Lung (tissue), 12 donors: ENCODE measurements around the gene RRP1B. TPM values are rescaled to one million over a fixed set of nuclear protein-coding genes. Genes with fewer than 3 reads are reported as not detected.

Experiments
- ATAC-seq: fragments of 200-7000 bp; cut with Tn5 transposase; one replicate; pipeline ENCODE4 v1.9.1; 2020; ENCODE audit warnings: moderate number of reproducible peaks; ENCODE audit not compliant: insufficient read depth, low FRiP score
- DNase-seq, 3 donors: peaks; one replicate each; pipeline ENCODE4 v3.0.0-alpha.2; 2013 to 2017
- H3K27ac ChIP-seq, 2 donors: one replicate each; pipeline ENCODE4 v1.5.1; 2013; ENCODE audit warnings: mild to moderate bottlenecking in 2 of 2, moderate library complexity in 2 of 2, control low read depth in 1 of 2, inconsistent platforms in 1 of 2, low read depth in 1 of 2, low read length in 1 of 2
- H3K27me3 ChIP-seq, 3 donors: one replicate each; pipeline ENCODE4 v1.5.1; 2013; ENCODE audit warnings: low read length in 2 of 3; ENCODE audit not compliant: control insufficient read depth in 3 of 3, insufficient read depth in 3 of 3
- H3K36me3 ChIP-seq, 4 donors: one replicate each; pipeline ENCODE4 v1.5.1; 2013; ENCODE audit warnings: low read length in 4 of 4, mild to moderate bottlenecking in 1 of 4, moderate library complexity in 1 of 4; ENCODE audit not compliant: control insufficient read depth in 4 of 4, insufficient read depth in 4 of 4
- H3K4me1 ChIP-seq, 5 donors: one replicate each; pipeline ENCODE4 v1.5.1; 2013; ENCODE audit warnings: low read length in 5 of 5, mild to moderate bottlenecking in 2 of 5, moderate library complexity in 1 of 5; ENCODE audit not compliant: control insufficient read depth in 5 of 5, insufficient read depth in 5 of 5
- H3K4me3 ChIP-seq: one replicate; pipeline ENCODE4 v1.5.1; 2013; ENCODE audit warnings: mild to moderate bottlenecking, control low read depth, moderate library complexity
- H3K9ac ChIP-seq, 2 donors: one replicate each; pipeline ENCODE4 v1.5.1; 2013; ENCODE audit warnings: low read length in 2 of 2, control low read depth in 1 of 2; ENCODE audit not compliant: insufficient read depth in 1 of 2
- H3K9me3 ChIP-seq, 4 donors: one replicate each; pipeline ENCODE4 v1.5.1; 2013; ENCODE audit warnings: low read length in 3 of 4, mild to moderate bottlenecking in 1 of 4, moderate library complexity in 1 of 4; ENCODE audit not compliant: control insufficient read depth in 4 of 4, insufficient read depth in 3 of 4
- CTCF ChIP-seq: IDR thresholded peaks from 2 replicates; pipeline ENCODE4 v1.5.1; 2012; ENCODE audit warnings: mild to moderate bottlenecking; ENCODE audit errors: control extremely low read depth, extremely low read depth
- WGBS, 2 donors: extraction: QIAGEN DNeasy Blood & Tissue Kit; methylation state at CpG; one replicate each; pipeline ENCODE4 v1.1.7; 2013; 5-methylcytosine and 5-hydroxymethylcytosine counted together
- polyA plus RNA-seq, 2 donors: library from polyadenylated mRNA; stranded (reverse); fragments of 200-250 nt; gene quantifications; one replicate each; pipeline ENCODE4 v1.2.1, GENCODE V29; 2013
- total RNA-seq, 2 donors: library from RNA; depleted of rRNA in 1 of 2; stranded (reverse); fragments of >200 nt in 1 of 2; gene quantifications; one replicate each; pipeline ENCODE4 v1.2.1, GENCODE V29; 2014 to 2021
- donor health status: control.
- donor health status: control.
- donor health status: Bipolar disorder and iron deficiency.
- donor health status: healthy.
- donor health status: DM: yes; HTN: yes; CAD: no.

Gene RRP1B
- total and polyA plus RNA-seq, 4 donors: 6.4 to 18.1 (median 12.7) TPM

DNA sequence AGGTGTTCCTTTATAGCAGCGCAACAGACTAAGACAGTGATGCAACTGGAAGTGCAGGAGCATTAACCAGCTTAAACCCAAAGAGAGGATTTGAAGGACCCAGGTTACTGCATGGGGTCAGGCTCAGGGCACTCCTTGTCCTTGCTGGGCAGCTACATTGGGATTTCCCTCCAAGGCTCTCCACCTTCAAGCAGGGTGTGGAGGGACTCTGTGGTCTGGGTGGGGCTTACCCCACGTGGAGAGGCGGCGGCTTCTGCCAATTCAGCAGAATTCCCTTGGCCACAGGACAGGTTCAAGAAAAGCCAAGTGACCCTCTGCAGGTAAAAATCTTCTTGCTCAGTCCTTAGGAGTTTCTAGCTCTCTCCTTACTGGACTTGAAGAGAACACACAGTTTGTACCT, 6.5 kb downstream of the RRP1B start:
- no peak for TF ChIP-seq CTCF
- Histone ChIP-seq H3K9me3 (peaks cover 0 to 3% (median 0%) of the 10 kb centered on the region in 4 donors), H3K4me3 (no peak overlapping the region), H3K36me3 (peaks cover 5 to 20% (median 12%) of the 10 kb centered on the region in 4 donors), H3K4me1 (peaks cover 0 to 5% (median 3%) of the 10 kb centered on the region in 5 donors), H3K27ac (no peak overlapping the region), H3K27me3 (no peaks in the 10 kb centered on the region), H3K9ac (no peak overlapping the region)
- no peak for ATAC-seq
- 75 to 93% methylated on average over 4 of the region's 4 CpGs for WGBS, 2 donors
- DNase-seq: no peak

- 90 to 92% methylated on average over 7 of the region's 7 CpGs for WGBS, 2 donors
- Histone ChIP-seq H3K4me1 (peaks cover 0 to 2% (median 0%) of the 10 kb centered on the region in 5 donors), H3K9ac (no peak overlapping the region), H3K27ac (no peak overlapping the region), H3K9me3 (peaks cover 0 to 3% (median 0%) of the 10 kb centered on the region in 4 donors), H3K4me3 (no peak overlapping the region), H3K27me3 (no peaks in the 10 kb centered on the region), H3K36me3 (peaks cover 8 to 20% (median 14%) of the 10 kb centered on the region in 4 donors)
- no peak for TF ChIP-seq CTCF
- no peak for DNase-seq
- ATAC-seq: no peak
These were observed 8.0 kb downstream of the RRP1B start for GRCh38 chr21:43667191-43667904.

DNA sequence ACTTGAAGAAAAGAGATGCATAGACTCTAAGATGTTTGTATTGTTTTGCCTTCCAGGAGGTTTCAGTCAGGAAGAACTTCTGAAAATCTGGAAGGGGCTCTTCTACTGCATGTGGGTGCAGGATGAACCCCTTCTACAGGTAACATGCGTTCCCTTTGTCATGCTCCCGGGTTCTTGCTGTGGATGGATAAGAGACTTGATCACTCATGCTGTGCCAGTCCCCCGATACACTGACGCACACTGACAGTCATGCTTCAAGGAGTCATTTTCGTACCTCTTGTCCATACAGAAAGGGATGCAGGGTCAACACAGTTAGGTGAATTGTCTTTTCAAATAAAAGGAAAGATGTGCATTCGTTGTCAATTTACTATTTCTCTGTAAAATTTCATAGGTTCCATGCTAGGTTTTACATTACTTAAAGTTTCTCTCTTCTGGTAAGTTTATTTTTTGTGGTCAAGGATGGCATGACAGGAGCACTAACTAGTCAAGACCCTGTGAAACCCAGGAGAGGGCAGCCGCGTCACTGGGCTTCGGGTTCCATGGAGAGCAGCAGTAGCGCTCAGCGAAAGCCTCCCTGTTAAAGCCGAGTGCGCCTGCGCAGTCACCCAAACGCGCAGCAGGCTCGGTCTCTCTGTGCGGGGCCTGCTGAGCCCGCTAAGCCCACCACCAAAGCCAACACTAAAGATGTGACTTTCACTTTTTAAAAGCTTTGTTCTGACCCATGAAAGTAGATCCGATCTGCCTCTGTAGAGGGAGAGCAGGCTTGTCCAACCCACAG, 10.7 kb downstream of the RRP1B start:
- no peak for TF ChIP-seq CTCF

More for the DNA sequence above, 10.7 kb downstream of the RRP1B start:
- Histone ChIP-seq H3K27me3 (no peaks in the 10 kb centered on the region), H3K27ac (no peak overlapping the region), H3K4me1 (peaks cover 0 to 2% (median 0%) of the 10 kb centered on the region in 5 donors), H3K9me3 (peaks cover 0 to 3% (median 0%) of the 10 kb centered on the region in 4 donors), H3K4me3 (no peak overlapping the region), H3K36me3 (peaks cover 9 to 32% (median 22%) of the 10 kb centered on the region in 4 donors), H3K9ac (no peak overlapping the region)
- DNase-seq (no peak), ATAC-seq (no peak)
- WGBS, 2 donors: 91 to 94% methylated on average over 20 of the region's 20 CpGs
